HepG2 (cell line): Measurements from ENCODE around the gene DLG2. TPM values are rescaled to one million over a fixed set of nuclear protein-coding genes. Genes with fewer than 3 reads are reported as not detected.

Experiments
- ATAC-seq: fragments of 200-7000 bp; cut with Tn5 transposase; 3 replicates; pipeline ENCODE4 v1.9.1; 2020; ENCODE audit warnings: mild to moderate bottlenecking, moderate library complexity
- BruUV-seq: library from RNA; stranded (reverse); fragments of 400-500 nt; replicated peaks from 2 replicates; lab custom pipeline; 2021; lab: Mats Ljungman, UMichigan
- CTCF ChIA-PET: fragments of 300-600 bp; formaldehyde crosslinking; extraction: SDS; loops from one replicate; lab custom pipeline; 2021; ENCODE audit warnings: low total read pairs, inconsistent platforms, low intra/inter-chr PET ratio; lab: Yijun Ruan, JAX
- POLR2A ChIA-PET: fragments of 350-600 bp; sonication (Branson Sonifier 250); formaldehyde crosslinking; loops from one replicate; lab custom pipeline; 2020; ENCODE audit warnings: antibody characterized with exemption, inconsistent platforms; lab: Yijun Ruan, JAX
- DNase-seq: peaks from one replicate; pipeline ENCODE4 v3.0.0-alpha.2; 2015; ENCODE audit warnings: low spot score
- FAIRE-seq: peaks from 3 replicates; lab custom pipeline; 2011; peaks lifted over from hg19 to GRCh38; lab: Jason Lieb, UNC
- H2AFZ ChIP-seq: one replicate; pipeline ENCODE4 v1.6.1; 2011; ENCODE audit warnings: low read length, inconsistent platforms
- H3K27ac ChIP-seq: fragments of 300-600 bp; 3 replicates; pipeline ENCODE4 v1.8.0; 2011; ENCODE audit warnings: mixed run types, mild to moderate bottlenecking, mixed read lengths, low read length, inconsistent platforms; ENCODE audit not compliant: insufficient read depth; ENCODE audit errors: extremely low read length
- H3K27me3 ChIP-seq, 2 experiments: fragments of 200-600 bp in 1 of 2; 2 replicates in 1 of 2; 3 replicates in 1 of 2; pipeline versions ENCODE4 v1.6.0 to v1.8.0; 2011; ENCODE audit warnings: low read length in 2 of 2, mild to moderate bottlenecking in 2 of 2, moderate library complexity in 2 of 2, inconsistent platforms in 1 of 2; ENCODE audit not compliant: insufficient read depth in 2 of 2, control insufficient read depth in 1 of 2
- H3K36me3 ChIP-seq, 2 experiments: fragments of 200-600 bp in 1 of 2; replicated peaks in 1 of 2; 2 replicates in 1 of 2; 3 replicates in 1 of 2; pipeline versions ENCODE4 v1.5.1 to v1.8.0; 2011; ENCODE audit warnings: low read length in 2 of 2, inconsistent platforms in 1 of 2; ENCODE audit not compliant: insufficient read depth in 2 of 2, control insufficient read depth in 1 of 2
- H3K4me1 ChIP-seq: 2 replicates; pipeline ENCODE4 v1.5.1; 2012; ENCODE audit warnings: low read length, inconsistent platforms; ENCODE audit not compliant: insufficient read depth
- H3K4me2 ChIP-seq: 2 replicates; pipeline ENCODE4 v1.6.0; 2011; ENCODE audit warnings: low read depth, low read length, inconsistent platforms
- H3K4me3 ChIP-seq, 3 experiments: fragments of 200-600 bp in 1 of 3; sonication (generic), shearing (Covaris generic) in 1 of 3; replicated peaks in 1 of 3; 2 replicates each; pipeline ENCODE4 v1.5.1; 2011 to 2016; ENCODE audit warnings: low read length in 3 of 3, inconsistent platforms in 2 of 3, low read depth in 2 of 3, mild to moderate bottlenecking in 2 of 3, control low read depth in 1 of 3, mixed read lengths in 1 of 3; ENCODE audit not compliant: insufficient read depth in 1 of 3
- H3K79me2 ChIP-seq: one replicate; pipeline ENCODE4 v1.6.1; 2011; ENCODE audit warnings: low read length, inconsistent platforms; ENCODE audit not compliant: insufficient read depth
- H3K9ac ChIP-seq: 2 replicates; pipeline ENCODE4 v1.6.0; 2011; ENCODE audit warnings: mild to moderate bottlenecking, low read depth, low read length, inconsistent platforms; ENCODE audit not compliant: insufficient read depth
- H3K9me3 ChIP-seq: 2 replicates; pipeline ENCODE4 v1.5.1; 2012; ENCODE audit warnings: mild to moderate bottlenecking, low read length
- H4K20me1 ChIP-seq: 2 replicates; pipeline ENCODE4 v1.6.0; 2011; ENCODE audit warnings: inconsistent platforms, mild to moderate bottlenecking, low read length, moderate library complexity; ENCODE audit not compliant: insufficient read depth
- CAMTA2 ChIP-seq: sonication (generic); formaldehyde crosslinking; IDR thresholded peaks from 2 replicates; pipeline ENCODE4 v1.4.0; 2020; ENCODE audit warnings: mild to moderate bottlenecking, missing genetic modification reagents, borderline replicate concordance
- DNMT3B ChIP-seq: conservative IDR thresholded peaks from 2 replicates; pipeline ENCODE4 v1.6.1; 2016; ENCODE audit warnings: missing biosample characterization, control low read depth
- GMEB1 ChIP-seq: sonication (generic); formaldehyde crosslinking; IDR thresholded peaks from 2 replicates; pipeline ENCODE4 v1.5.1; 2020; ENCODE audit warnings: missing genetic modification reagents, mild to moderate bottlenecking, borderline replicate concordance
- MBD4 ChIP-seq: IDR thresholded peaks from 2 replicates; pipeline ENCODE4 v1.6.1; 2012; ENCODE audit warnings: low read length, inconsistent platforms, borderline replicate concordance
- POGZ ChIP-seq: sonication (generic); formaldehyde crosslinking; IDR thresholded peaks from 2 replicates; pipeline ENCODE4 v1.4.0; 2020; ENCODE audit warnings: mild to moderate bottlenecking, missing genetic modification reagents
- SNAI1 ChIP-seq: sonication (generic); formaldehyde crosslinking; IDR thresholded peaks from 2 replicates; pipeline ENCODE4 v1.5.0; 2020; ENCODE audit warnings: mild to moderate bottlenecking, missing genetic modification reagents, borderline replicate concordance
- ZNF260 ChIP-seq: sonication (generic); formaldehyde crosslinking; IDR thresholded peaks from 2 replicates; pipeline ENCODE4 v1.4.0; 2020; ENCODE audit warnings: missing genetic modification reagents, low read depth, mild to moderate bottlenecking, borderline replicate concordance
- ZNF580 ChIP-seq: IDR thresholded peaks from 2 replicates; pipeline ENCODE4 v1.6.1; 2016; ENCODE audit warnings: low read depth, borderline replicate concordance
- ZNF781 ChIP-seq: sonication (generic); formaldehyde crosslinking; IDR thresholded peaks from 2 replicates; pipeline ENCODE4 v1.5.1; 2020; ENCODE audit warnings: borderline replicate concordance, mild to moderate bottlenecking, missing genetic modification reagents; ENCODE audit errors: not compliant biosample characterization
- in situ Hi-C: cut with HindIII; loops from 2 replicates; pipeline ENCODE4 v1.10.0; 2017; ENCODE audit warnings: low pct_unique_long_range_greater_than_20kb; ENCODE audit not compliant: extremely low pct_ligation_motif_present
- intact Hi-C: fragments of 100-400 bp; cut with micrococcal nuclease; formaldehyde crosslinking; loops from one replicate; pipeline ENCODE4 v1.10.0; 2022; ENCODE audit not compliant: unreplicated experiment
- polyA plus RNA-seq, 8 experiments: library from polyadenylated mRNA; depleted of rRNA in 3 of 8; stranded (reverse) in 7 of 8; unstranded in 1 of 8; fragments of >200 nt; fragmentation: Illumina TruSeq in 4 of 8; extraction: Trizol in 4 of 8; gene quantifications; 2 replicates each; pipeline versions ENCODE4 v1.2.1 to v1.2.3, GENCODE V29; 2011 to 2016; ENCODE audit warnings: low read depth in 4 of 8, missing spikeins in 1 of 8, mixed read lengths in 1 of 8; ENCODE audit not compliant: insufficient read depth in 1 of 8
- total RNA-seq, 5 experiments: library from RNA; depleted of rRNA; stranded (reverse); fragments of >200 nt; fragmentation: Illumina TruSeq; extraction: Trizol; gene quantifications; 2 replicates each; pipeline ENCODE4 v1.2.3, GENCODE V29; 2016; ENCODE audit warnings: low read depth in 1 of 5

DLG2 gene
- total and polyA plus RNA-seq, 2 of the 13 experiments (the other 11 are each of a cell fraction or from before 2014, with no cell fraction given), result 0.46 to 1.0 TPM

GRCh38 chr11:84865257-84865656 is 761.9 kb downstream of the DLG2 start:
- in situ Hi-C loops (no loop called here), intact Hi-C loops (no loop called here)
- no TSS peak for BruUV-seq
- no peaks in the 10 kb centered on the region for H3K36me3 ChIP-seq
- TF ChIP-seq CAMTA2 (CRISPR knock-in tag), result no peak
- no peak for TF ChIP-seq ZNF580 (CRISPR knock-in tag)
- no peak for TF ChIP-seq SNAI1 (CRISPR knock-in tag)
- TF ChIP-seq GMEB1 (CRISPR knock-in tag), result no peak
- no peak for TF ChIP-seq ZNF260 (CRISPR knock-in tag)
- TF ChIP-seq DNMT3B, result no peak
- TF ChIP-seq ZNF781, result no peak
- TF ChIP-seq POGZ (CRISPR knock-in tag), result no peak
- TF ChIP-seq MBD4, result no peak
- FAIRE-seq (no peak), DNase-seq (no peak), ATAC-seq (no peak)
- H3K27me3 ChIP-seq, result no peaks in the 10 kb centered on the region
- H3K9me3 ChIP-seq, result no peaks in the 10 kb centered on the region
- H3K4me2 ChIP-seq, result no peak overlapping the region
- no peak overlapping the region for H3K27ac ChIP-seq
- ChIA-PET CTCF (no interaction called here), POLR2A (no interaction called here)
- H3K4me3 ChIP-seq, result no peak overlapping the region
- H2AFZ ChIP-seq, result no peak overlapping the region
- H3K79me2 ChIP-seq, result no peaks in the 10 kb centered on the region
- H3K9ac ChIP-seq, result no peak overlapping the region
- no peaks in the 10 kb centered on the region for H3K4me1 ChIP-seq
- H4K20me1 ChIP-seq, result no peaks in the 10 kb centered on the region
